Vagina (tissue), 2 donors: ENCODE measurements around the gene MUC22. TPM values are rescaled to one million over a fixed set of nuclear protein-coding genes. Genes with fewer than 3 reads are reported as not detected.
A peak's percentile ranks its signal among the peaks of the same experiment; 100 is the strongest.

Experiments used
- DNase-seq, 2 donors: peaks; one replicate each; pipeline ENCODE4 v3.0.0-alpha.2; 2017; ENCODE audit errors: extremely low spot score in 2 of 2
- H3K27ac ChIP-seq: fragments of 200-600 bp; sonication (generic); one replicate; pipeline ENCODE4 v1.5.1; 2019
- H3K27me3 ChIP-seq: fragments of 200-600 bp; sonication (generic); one replicate; pipeline ENCODE4 v1.5.1; 2019
- H3K36me3 ChIP-seq, 2 donors: fragments of 200-600 bp; sonication (generic); one replicate each; pipeline ENCODE4 v1.5.1; 2017 to 2019
- H3K4me1 ChIP-seq: fragments of 200-600 bp; sonication (generic); one replicate; pipeline ENCODE4 v1.5.1; 2019
- H3K4me3 ChIP-seq, 2 donors: fragments of 200-600 bp; sonication (generic); 1 replicate in 1 of 2; 2 replicates in 1 of 2; pipeline ENCODE4 v1.5.1; 2016 to 2019
- H3K9me3 ChIP-seq: fragments of 200-600 bp; sonication (generic); one replicate; pipeline ENCODE4 v1.5.1; 2019
- CTCF ChIP-seq, 3 experiments: fragments of 450-650 bp in 2 of 3; fragments of 200-600 bp in 1 of 3; sonication (generic) in 1 of 3; IDR thresholded peaks; one replicate each; pipeline ENCODE4 v1.5.1; 2017 to 2019; ENCODE audit warnings: antibody characterized with exemption in 3 of 3, mild to moderate bottlenecking in 2 of 3, moderate library complexity in 2 of 3
- POLR2A ChIP-seq, 2 donors: fragments of 450-650 bp; IDR thresholded peaks; one replicate each; pipeline ENCODE4 v1.6.1; 2017; ENCODE audit warnings: antibody characterized with exemption in 2 of 2, mild to moderate bottlenecking in 2 of 2, moderate library complexity in 2 of 2
- POLR2AphosphoS5 ChIP-seq, 2 donors: sonication (generic); formaldehyde crosslinking; IDR thresholded peaks; one replicate each; pipeline ENCODE4 v1.9.0; 2017; ENCODE audit warnings: antibody characterized with exemption in 2 of 2, mild to moderate bottlenecking in 2 of 2, low read depth in 1 of 2; ENCODE audit not compliant: insufficient read depth in 1 of 2
- intact Hi-C: fragments of 100-400 bp; cut with DNase I; formaldehyde crosslinking; loops from one replicate; pipeline ENCODE4 v1.15.1; 2023
- total RNA-seq: library from RNA; depleted of rRNA; stranded (reverse); fragments of >200 nt; gene quantifications from one replicate; pipeline ENCODE4 v1.2.3, GENCODE V29; 2016

The MUC22 gene
- total RNA-seq, 1 donor from 2014 or later = 2.9 TPM

DNA sequence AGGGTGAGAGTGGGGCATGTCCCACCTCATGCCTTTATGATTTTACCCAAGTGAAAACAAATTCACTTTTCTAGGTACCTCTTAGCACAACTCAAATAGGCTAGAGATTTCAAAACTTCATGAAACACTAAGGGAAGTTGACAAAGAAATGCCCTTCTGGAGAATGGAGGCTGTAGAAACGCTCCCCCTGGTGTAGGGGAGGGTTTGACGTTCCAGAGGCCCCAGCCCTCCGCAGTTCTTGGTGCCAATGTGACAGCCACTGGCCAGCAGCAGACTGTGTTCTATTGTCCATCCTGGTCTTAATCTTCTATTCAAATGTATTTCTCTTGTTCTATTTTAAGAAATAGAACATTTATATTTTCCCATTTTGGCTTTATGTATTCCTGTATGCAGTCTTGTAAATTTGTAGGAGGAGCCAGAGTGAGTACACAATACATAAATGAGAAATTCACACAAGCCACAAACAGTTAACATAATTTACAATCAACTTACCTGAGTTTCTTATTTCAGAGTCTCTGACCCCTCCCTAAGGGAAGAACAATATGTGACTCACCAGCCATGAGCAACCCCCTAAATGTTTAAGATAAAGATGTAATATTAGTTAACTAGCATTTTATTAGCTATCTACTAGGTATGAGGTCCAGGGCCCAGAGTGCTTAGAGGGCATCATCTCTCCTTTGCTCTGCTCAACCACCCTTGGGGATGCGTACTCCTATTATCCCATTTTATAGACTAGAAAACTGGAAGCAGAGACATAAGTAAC, 35.6 kb upstream of the MUC22 start:
- no peaks in the 10 kb centered on the region for H3K27me3 ChIP-seq
- no peak overlapping the region for H3K4me3 ChIP-seq
- no peak overlapping the region for H3K27ac ChIP-seq
- no peaks in the 10 kb centered on the region for H3K4me1 ChIP-seq
- no peaks in the 10 kb centered on the region for H3K9me3 ChIP-seq
- no peaks in the 10 kb centered on the region for H3K36me3 ChIP-seq
- intact Hi-C loops = no loop called here
- DNase-seq = no peak
- TF ChIP-seq CTCF (IDR thresholded peaks at IDR 0.05) (no peak), POLR2AphosphoS5 (IDR thresholded peaks at IDR 0.05; ENCODE audit: insufficient read depth in 1 of 2, low read depth in 1 of 2) (no peak), POLR2A (IDR thresholded peaks at IDR 0.05) (no peak)

DNA sequence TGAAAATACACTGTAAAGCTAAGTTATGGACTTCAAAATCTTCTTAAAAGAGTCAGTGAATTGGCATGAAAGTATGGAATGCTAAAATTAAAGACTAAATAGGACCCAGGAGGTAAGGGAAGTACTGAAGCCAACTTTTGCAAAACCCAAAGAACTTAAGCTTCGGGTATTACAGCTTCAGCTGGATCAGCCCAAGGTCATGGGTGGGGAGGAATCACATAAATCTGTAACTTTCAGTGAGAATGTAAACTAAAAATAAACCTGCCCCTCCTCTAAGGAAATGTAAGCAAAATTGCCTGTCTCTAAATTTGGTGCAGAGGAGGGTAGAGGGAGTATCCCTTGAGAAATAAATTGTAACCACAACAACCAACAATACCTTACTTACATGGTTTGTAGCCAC, 31.1 kb upstream of the MUC22 start:
- no peak for TF ChIP-seq POLR2AphosphoS5 (IDR thresholded peaks at IDR 0.05; ENCODE audit: insufficient read depth in 1 of 2, low read depth in 1 of 2)
- no peak for TF ChIP-seq CTCF (IDR thresholded peaks at IDR 0.05)
- no peak for TF ChIP-seq POLR2A (IDR thresholded peaks at IDR 0.05)
- Histone ChIP-seq H3K36me3 (no peaks in the 10 kb centered on the region), H3K4me3 (no peak overlapping the region), H3K27ac (no peak overlapping the region), H3K27me3 (no peaks in the 10 kb centered on the region), H3K4me1 (no peaks in the 10 kb centered on the region), H3K9me3 (no peaks in the 10 kb centered on the region)
- intact Hi-C loops = no loop called here
- DNase-seq = no peak

DNA sequence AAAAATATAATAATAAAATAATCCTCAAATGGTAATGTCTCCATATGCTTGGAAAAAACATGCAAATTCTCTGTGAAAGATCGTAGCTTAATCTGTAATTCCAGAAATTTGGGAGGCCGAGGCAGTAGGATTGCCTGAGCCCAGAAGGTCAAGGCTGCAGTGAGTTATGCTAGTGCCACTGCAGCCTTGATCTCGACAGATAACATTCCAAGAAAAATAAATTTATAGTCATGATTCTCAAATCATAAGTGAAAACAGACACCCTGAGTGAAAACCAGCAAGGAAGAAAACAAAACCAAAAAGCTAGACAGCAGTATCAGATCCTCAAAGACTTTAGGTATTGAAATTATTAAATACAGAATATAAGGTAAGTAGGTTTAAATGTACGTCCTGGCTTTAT, 30.6 kb upstream of the MUC22 start:
- intact Hi-C loops = no loop called here
- Histone ChIP-seq H3K4me1 (no peaks in the 10 kb centered on the region), H3K27me3 (no peaks in the 10 kb centered on the region), H3K4me3 (no peak overlapping the region), H3K9me3 (no peaks in the 10 kb centered on the region), H3K27ac (no peak overlapping the region), H3K36me3 (no peaks in the 10 kb centered on the region)
- DNase-seq = no peak
- no peak for TF ChIP-seq POLR2A (IDR thresholded peaks at IDR 0.05)
- no peak for TF ChIP-seq CTCF (IDR thresholded peaks at IDR 0.05)
- TF ChIP-seq POLR2AphosphoS5 (IDR thresholded peaks at IDR 0.05; ENCODE audit: insufficient read depth in 1 of 2, low read depth in 1 of 2) = no peak

DNA sequence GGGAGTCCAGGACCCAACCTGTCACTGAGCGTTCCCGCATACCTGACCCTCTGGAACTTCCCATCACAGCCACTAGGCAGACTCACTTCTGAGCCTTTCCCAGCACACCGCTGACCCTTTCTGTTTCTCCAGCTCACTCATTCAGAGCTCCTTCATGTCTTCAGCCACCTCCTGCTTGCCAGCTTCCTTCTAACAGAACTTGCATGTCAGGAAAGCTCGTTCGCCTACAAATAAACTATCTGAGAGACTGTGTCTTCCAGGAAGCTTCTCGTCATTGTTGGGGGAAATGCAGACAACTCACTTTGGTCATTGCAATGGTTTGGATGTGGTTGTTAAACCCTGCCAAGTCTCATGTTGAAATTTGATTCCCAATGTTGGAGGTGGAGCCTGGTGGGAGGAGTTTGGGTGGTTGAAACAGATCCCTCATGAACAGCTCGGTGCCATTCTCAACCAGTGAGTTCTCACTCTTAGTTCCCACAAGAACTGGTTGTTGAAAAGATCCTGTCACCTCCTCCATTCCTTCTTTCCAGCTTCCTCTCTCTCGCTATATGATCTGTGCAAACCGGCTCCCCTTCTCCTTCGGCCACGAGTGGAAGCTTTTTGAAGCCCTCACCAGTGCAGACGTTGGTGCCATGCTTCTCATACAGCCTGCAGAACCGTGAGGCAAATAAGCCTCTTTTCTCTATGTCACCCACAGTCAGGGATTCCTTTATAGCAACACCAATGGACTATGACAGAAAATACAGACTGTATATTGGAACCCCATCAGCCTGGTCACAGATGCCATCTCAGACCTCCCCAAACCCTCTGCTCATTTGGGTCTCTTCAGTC, 28.1 kb upstream of the MUC22 start:
- Histone ChIP-seq H3K27ac (peak overlapping the region; percentile 36), H3K4me3 (no peak overlapping the region)
- TF ChIP-seq CTCF (IDR thresholded peaks at IDR 0.05) = no peak
- TF ChIP-seq POLR2AphosphoS5 (IDR thresholded peaks at IDR 0.05; ENCODE audit: insufficient read depth in 1 of 2, low read depth in 1 of 2) = no peak
- no peak for TF ChIP-seq POLR2A (IDR thresholded peaks at IDR 0.05)

GRCh38 chr6:30983439-30983838, 26.8 kb upstream of the MUC22 start, which contains the start of gene MUC21:
MUC21 (plus strand) TSS chr6:30983718; CDS start chr6:30983959, 241 bp downstream.
- DNase-seq = no peak
- Histone ChIP-seq H3K27me3 (no peaks in the 10 kb centered on the region), H3K4me1 (no peaks in the 10 kb centered on the region), H3K4me3 (peak within 1 kb of the TSS in 1 of 2 donors; percentile 23), H3K36me3 (no peaks in the 10 kb centered on the region), H3K9me3 (no peaks in the 10 kb centered on the region), H3K27ac (peak within 1 kb of the TSS; percentile 36)
- no peak for TF ChIP-seq CTCF (IDR thresholded peaks at IDR 0.05)
- TF ChIP-seq POLR2AphosphoS5 (IDR thresholded peaks at IDR 0.05; ENCODE audit: insufficient read depth in 1 of 2, low read depth in 1 of 2) = no peak
- TF ChIP-seq POLR2A (IDR thresholded peaks at IDR 0.05) = no peak
- intact Hi-C loops = no loop called here

More for the DNA sequence above, 28.1 kb upstream of the MUC22 start:
- Histone ChIP-seq H3K9me3 (no peaks in the 10 kb centered on the region), H3K27me3 (no peaks in the 10 kb centered on the region), H3K36me3 (no peaks in the 10 kb centered on the region), H3K4me1 (no peaks in the 10 kb centered on the region)
- intact Hi-C loops = no loop called here
- DNase-seq = no peak
